Ramos (cell line): ENCODE data around the gene PRICKLE2.
"Not testable (repeated sequence)": the region's sequence is repeated elsewhere in the genome, so short reads cannot be mapped to it uniquely, and the experiment has no call there.

Experiments used
- in situ Hi-C: fragments of 300-500 bp; cut with MboI; formaldehyde crosslinking; loops from one replicate; pipeline ENCODE4 v1.14.3; 2022; ENCODE audit warnings: low sequenced_read_pairs; ENCODE audit not compliant: unreplicated experiment

The PRICKLE2 gene

DNA sequence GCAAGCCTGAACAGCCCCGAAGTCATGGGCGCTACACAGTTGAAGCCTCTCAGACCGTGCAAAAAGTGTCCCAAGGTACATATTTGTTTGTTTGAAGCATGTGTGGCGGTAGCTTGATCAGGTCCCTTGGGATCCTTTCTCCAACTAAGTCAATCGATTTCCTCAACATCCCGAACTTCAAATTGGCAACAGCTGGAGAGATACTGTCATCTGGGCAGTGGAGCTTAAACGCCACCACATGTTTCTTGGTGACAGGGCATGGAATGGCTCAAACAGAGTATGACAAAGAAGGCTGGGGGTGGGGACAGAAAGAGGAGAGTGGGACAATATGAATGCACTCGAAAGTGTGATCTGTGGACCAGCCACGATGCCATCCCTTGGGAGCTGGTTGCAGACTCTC, 117.0 kb downstream of the PRICKLE2 start:
- in situ Hi-C loops: no loop called here

DNA sequence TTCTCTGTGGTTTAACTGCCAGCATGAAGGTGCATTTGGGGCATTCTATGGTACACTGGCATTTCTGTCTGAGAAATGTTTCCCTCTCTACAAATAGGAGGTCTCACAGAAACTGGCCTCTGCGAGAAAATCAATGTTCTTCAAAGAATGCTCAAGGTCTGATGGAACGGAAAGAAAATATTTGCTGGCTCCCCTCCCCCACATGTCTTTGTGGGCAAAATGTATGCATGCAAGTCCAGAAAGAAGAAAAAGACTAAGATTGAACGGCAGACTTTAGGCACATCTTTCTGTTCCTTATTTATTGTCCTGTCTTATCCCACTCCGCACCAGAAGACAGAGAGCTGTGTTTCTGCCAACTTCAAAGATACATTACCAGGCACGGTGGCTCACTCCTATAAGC, 118.1 kb downstream of the PRICKLE2 start:
- in situ Hi-C loops: no loop called here

DNA sequence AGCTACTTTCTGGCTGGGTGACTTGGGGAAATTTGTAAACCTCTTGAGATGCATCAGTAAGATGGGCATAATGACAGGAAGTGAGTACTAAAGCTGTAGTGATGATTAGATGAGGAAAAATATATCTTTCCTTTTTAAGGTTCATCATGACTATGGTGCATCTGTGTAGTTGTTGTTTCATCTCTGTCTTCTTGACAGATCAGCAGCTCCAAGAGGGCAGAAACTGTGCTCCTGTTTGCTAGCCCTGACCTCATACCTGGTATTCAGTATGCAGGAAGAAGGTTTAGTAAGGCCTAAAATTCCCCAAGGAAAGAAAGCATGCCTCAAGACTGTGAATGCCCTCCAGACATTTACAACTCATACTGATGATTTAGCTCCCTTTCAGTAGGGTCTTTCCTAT, 119.5 kb downstream of the PRICKLE2 start:
- in situ Hi-C loops: no loop called here

DNA sequence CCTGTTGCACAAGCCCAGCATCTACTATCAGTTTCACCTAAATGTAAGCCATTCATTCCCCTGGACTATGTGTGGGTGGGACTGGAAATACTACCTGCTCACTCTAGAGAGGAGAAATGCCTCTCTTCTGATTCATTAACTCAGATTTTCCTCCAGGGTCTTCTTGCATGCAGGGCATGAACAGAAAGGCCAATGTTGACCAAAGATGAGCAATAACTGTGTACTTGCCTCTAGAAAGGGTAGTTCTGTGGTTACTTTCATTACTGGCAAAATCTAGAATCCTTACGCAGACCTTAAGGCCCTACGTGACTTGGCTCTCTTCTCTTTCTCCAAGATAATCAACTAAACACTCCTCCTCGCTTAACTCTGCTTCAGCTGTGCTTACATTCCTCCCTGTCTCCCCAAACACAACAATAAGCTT, 120.6 kb downstream of the PRICKLE2 start:
- in situ Hi-C loops: no loop called here

DNA sequence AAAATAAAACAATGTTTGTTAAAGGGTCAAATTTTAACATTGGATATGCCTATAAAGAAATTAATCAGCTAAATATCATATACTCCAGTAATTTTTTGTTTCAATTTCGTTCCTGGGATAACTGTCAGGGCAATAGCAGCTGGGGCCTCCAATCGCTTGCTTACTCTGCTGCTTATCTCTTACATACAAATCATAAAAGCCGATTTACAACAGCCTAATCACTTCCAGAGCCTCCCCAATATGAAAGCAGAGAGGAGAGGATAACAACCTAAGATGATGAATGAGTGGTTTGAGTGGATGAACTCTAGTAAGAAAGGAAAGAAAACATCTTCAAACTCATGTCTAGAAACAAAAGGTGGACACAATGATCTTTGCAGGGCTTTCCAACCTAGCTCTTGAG, 121.3 kb downstream of the PRICKLE2 start:
- in situ Hi-C loops: no loop called here

DNA sequence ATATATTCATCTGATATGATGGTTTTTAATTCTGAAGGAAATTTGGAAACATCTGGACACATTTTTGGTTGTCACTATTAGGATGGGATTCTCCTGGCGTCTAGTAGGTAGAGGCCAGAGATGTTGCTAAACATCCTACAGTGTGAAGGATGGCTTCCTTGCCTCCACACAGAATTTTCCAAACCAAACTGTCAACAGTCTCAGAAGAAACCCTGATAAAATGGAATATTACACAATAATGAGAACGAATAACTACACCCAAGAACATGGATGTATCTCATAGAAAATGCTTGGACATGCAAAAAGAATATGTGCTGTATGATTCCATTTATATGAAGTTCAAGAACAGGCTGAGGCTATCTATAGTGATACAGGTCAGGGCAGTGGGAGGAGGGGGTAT, 122.1 kb downstream of the PRICKLE2 start:
- in situ Hi-C loops: no loop called here

DNA sequence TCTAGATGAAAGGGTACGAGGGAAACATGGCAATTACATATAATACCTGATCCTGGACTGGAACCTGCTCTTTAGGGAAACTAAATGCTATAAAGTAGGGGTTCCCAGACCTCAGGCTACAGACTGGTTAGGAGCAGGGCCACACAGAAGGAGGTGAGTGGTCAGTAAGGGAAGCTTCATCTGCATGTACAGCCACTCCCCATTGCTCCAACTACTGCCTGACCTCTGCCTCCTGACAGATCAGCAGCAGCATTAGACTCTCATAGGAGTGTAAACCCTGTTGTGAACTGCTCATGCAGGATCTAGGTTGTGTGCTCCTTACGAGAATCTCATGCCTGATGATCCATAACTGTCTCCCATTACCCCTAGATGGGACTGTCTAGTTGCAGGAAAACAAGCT, 123.1 kb downstream of the PRICKLE2 start:
- in situ Hi-C loops: no loop called here

DNA sequence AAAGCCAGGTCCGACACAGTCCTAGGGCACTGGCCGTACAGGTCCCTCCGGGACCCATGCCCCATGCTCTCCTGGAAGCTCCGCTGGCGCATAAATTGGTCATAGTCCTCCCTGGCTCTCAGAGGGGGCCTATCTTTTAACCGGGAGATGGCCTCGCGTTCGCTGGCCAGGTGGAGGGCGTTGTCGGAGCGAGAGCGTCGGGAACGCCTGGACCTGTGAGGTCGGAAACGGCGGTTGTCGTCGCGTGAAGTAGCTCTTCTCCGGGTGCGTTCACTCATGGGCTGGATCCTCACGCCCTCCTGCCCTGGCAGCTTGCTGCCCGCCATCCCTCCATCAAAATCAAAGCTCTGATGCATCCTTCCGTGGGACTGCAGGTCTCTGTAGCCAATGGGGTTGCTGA, 126.0 kb downstream of the PRICKLE2 start:
- in situ Hi-C loops: no loop called here

DNA sequence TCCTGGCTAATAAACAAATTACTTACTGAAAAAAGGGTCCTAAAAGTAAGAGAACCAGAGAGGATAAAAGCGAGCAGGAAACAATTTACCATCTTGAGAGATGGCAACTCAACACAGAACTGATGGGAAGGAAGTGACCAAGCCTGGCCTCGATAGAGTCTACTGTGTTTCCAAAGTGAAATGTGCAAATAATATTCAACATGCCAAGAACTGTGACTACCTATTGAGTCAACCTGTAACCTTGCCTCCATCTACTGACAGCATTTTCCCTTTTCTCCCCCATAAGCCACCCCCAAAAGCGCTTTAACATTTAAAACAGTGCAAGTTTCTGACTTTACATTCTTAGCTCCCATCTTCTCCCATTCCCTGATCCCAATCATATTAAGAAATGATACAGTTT, 126.6 kb downstream of the PRICKLE2 start:
- in situ Hi-C loops: no loop called here

DNA sequence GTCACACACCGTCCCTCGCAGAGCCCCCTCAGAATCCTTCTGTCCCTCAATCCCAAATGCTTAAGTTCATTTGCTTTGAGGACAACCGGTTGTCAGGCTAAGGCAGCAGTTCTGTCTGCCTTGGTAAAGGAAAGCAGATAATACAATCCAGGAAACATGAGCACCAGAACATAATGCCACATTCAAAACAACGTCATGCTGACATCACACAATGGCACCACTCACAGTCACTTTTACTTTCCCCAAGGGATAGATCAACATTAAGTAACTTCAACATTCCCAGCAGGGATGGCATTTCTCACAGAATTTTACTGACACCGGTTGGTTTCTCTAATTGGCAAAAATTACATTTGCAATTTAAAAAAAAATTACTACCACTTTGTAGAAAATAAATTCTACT, 127.3 kb downstream of the PRICKLE2 start:
- in situ Hi-C loops: no loop called here

DNA sequence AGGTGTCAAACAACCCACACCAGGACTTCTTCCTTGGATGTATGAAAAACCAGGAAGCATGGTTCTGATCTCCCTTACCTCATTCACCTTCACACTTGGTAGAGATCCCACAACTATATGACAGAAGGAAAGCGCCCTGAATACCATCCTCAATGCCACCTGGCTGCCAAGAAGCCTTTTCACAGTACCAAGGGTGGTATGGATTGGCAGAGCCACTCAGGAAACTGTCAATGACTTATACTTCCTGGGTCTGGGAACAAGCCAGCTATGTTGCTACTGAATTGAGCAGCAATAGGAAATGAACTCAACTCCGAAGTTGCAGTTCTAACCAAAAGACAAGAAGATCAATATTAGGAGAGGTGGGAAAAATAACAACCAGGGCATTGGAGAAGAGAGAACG, 129.5 kb downstream of the PRICKLE2 start:
- in situ Hi-C loops: no loop called here

DNA sequence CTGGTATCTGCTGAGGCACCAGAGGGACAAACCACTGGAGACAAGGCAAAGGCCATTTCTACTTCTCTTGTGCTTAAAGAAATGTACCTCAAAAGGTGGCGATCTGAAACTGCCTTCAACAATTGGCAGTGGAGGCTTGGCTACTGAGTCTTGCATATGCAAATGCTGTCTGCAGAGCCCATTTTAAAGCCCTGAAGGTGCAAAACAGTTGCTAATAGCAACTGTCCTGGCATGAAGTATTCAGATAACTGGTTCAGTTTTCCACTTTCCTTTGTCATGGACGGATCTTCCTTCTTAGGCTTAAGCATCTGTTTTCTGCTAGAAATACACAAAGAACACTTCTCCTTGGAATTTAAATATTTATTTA, 130.6 kb downstream of the PRICKLE2 start:
- in situ Hi-C loops: no loop called here

DNA sequence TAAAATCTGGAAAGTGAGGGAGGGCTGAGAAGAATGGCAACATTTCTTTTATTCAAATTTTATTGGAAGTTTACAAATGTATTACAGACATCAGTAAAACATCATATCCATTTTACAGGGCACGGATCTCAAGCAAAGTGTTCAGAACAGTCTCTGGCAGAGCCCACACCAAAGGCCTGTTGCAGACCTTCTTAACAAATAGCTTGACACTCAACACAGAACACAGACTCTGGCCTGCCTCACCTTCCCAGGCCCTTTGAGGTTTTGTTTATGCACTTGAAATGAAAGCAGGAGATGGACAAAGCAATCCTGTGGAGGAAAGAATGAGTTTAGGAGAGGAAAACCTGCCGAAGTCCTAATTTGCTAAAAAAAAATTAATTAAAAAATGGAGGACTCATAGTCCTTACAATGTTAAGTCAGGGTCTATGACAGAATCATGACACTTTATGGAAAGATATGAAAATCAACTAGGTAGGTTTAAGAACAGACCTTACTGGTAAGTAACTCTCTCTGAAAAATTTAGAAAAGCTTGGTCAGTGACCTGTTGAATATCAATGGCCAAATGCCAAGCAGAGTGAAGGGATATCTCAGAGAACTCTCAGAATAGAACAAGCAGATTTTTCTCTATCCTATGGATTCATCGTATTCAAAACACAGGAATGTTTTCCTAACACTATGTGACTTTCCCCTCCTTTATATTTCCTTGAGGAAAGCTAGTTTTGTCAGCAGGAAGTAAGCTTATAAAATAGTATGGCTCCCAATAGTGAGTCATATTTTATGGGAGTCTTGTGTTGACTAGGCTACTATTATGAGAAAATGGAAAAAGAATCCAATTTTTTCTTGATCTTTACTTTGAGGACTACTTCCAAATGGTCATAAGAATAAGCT, 131.2 kb downstream of the PRICKLE2 start:
- in situ Hi-C loops: no loop called here

DNA sequence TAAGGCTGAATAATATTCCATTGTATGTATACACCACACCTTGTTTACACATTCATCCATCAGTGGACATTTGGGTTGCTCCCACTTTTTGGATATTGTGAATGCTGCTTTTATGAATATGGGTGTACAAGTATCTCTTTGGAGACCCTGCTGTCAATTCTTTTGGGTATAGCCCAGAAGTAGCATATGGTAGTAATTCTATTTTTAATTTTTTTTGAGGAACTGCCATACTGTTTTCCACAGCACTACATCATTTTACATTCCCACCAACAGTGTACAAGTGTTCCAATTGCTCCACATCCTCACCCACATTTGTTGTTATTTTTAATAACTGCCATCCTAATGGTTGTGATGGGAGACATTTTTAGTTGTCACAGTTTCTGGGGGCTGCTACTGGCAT, 132.1 kb downstream of the PRICKLE2 start:
- in situ Hi-C loops: no loop called here

DNA sequence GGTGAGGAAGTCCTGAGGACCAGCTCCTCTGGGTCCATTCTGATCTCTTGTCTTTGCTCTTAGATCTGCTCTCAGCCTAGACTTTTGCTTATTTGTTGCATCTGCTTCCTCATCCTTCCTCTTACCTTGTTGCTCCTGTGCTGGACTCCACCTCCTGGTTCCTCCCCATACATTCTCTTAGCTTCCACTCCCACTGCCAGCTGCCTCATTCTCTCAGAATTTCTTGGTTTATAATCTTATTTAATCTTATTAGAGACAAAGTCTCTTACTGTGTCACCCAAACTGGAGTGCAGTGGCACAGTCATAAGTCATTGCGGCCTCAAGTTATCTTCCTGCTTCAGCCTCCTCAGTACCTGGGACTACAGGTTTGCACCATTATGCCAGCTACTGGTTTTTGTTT, 133.8 kb downstream of the PRICKLE2 start:
- in situ Hi-C loops: no loop called here

DNA sequence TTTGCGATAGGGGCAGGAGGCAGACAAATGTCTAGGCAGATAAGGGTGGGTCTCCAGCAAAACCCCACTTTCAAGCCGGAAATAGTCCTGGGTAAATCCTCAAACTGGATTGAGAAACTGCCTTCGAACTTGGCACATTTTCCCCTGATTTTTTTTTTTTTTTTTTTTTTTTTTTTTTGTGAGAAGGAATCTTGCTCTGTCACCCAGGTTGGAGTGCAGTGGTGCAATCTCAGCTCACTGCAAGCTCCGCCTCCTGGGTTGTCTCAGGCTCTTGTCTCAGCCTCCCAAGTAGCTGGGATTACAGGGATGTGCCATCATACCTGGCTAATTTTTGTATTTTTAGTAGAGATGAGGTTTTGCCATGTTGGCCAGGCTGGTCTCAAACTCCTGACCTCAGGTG, 135.9 kb downstream of the PRICKLE2 start:
- in situ Hi-C loops: not testable (repeated sequence)

DNA sequence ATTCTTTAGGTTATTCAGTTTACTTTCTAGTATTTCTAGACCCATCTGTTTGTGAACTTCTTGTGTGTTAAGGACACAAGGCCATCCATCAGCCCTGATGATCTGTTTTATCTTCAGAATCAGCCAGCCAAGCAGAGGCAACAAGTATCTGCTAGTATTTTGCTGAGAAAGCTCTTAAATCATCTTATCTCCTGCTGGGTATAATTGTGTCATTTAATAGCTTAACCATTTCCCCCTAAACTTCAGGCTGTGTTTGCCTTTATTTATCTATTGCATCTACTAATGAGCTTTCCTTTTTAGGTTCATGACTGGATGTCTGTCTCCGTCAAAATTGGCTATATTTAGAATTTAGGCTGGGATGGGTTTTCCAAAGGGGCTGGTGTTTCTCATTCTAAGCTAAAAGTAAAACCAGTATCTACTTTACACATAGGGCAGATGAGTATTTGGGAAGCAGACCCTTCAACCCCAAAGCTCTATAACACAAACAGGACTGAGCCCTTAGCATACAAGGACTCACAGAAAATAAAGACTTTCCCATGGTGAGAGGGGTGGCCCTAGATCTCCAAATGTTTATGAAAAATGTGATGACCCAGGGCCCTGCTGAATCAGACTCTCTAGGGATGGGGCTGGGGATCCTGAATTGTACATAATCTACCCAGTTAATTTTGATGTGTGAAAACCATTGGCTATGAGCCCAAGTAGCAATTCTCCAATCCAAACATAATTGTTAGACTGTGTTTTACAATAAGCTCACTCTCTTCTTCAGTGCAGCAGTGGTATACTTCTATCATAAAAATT, 136.7 kb downstream of the PRICKLE2 start:
- in situ Hi-C loops: no loop called here

DNA sequence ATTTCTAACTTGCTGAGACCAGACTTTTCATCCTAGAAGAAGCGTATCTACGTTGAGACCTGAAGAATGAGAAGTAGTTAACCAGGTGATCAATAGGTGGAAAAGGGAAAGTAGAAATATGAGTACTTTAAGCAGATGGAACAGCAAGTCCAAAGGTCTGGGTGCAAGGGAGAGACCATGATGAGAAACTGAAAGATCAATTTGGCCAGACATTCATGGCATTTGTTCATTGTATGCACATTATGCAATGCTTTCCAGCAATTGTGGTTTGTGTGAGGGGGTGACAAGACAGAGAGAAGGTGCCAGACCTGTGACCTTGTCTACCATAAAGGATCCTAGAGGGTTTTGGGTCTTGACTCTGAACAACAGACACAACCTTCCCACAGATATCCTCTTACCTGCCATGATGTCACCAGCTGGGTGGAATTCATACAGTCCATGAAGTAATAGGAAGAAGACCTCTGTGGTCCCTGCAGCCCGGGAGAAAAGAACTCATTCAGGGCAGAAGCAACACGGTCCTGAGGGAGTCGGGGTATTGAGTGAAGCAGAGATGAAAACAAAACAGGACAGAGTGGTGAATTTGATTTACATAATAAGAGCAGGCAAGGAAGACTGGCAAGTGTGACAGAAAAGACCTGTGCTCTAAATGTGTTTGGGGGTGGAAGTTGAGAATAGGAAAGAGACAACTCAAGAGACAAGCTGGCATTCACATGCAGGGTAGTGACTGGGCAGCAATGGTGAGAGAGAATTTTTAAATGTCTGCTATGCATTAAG, 138.6 kb downstream of the PRICKLE2 start:
- in situ Hi-C loops: no loop called here

DNA sequence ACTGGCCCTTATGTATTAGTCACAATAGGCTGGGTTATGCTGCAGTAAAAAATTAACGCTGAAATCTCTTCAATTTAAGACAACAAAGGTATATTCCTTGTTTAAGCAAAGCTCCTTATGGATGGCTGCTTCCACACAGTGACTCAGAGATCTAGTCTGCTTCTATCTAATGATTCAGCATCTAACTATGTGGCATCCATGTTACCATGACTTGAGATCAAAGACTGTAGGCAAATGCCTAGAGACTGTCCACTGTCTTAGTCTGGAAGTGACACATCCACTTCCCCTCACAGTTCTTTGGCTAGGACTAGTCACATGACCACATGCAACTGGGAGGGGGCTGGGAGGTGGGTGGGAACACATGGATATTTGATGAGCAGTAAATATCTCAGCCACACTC, 140.6 kb downstream of the PRICKLE2 start:
- in situ Hi-C loops: no loop called here

DNA sequence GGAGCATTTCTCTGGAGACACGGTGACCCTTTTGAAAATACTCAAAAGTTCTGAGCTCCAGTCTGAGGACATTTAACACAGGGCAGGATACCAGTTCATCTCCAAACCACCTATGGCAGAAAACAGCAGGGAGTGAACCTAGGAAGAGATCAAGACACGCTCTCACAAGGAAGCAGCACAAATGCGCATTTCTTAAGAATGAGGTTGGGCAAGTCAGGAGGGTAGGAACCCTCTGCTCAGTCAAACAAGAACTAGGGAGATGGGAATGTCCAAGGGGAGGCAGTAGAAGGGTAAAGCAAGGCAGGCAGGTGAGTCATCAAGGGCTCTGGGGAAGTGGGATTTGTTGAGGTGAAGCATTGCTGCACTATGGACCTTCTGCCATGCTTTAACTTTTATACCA, 141.7 kb downstream of the PRICKLE2 start:
- in situ Hi-C loops: no loop called here
